Immature natural killer cell (primary cell): Measurements from ENCODE around the gene HTR7. TPM values are rescaled to one million over a fixed set of nuclear protein-coding genes. Genes with fewer than 3 reads are reported as not detected.

ENCODE experiments used
- DNase-seq, 3 donors: peaks; one replicate each; pipeline ENCODE4 v3.0.0; 2022; ENCODE audit warnings: mixed read lengths in 1 of 3
- H3K27ac Mint-ChIP-seq, 6 donors: one replicate each; pipeline ENCODE4 v1.8.0; 2020; ENCODE audit warnings: mixed read lengths in 6 of 6, mild to moderate bottlenecking in 5 of 6, inconsistent platforms in 4 of 6, moderate library complexity in 3 of 6
- H3K27me3 Mint-ChIP-seq, 3 donors: one replicate each; pipeline ENCODE4 v1.8.0; 2020 to 2021; ENCODE audit warnings: low read depth in 3 of 3, mild to moderate bottlenecking in 3 of 3, mixed read lengths in 3 of 3, moderate library complexity in 3 of 3, inconsistent platforms in 1 of 3
- H3K36me3 Mint-ChIP-seq, 3 donors: one replicate each; pipeline ENCODE4 v1.8.0; 2020; ENCODE audit warnings: mixed read lengths in 3 of 3, inconsistent platforms in 2 of 3, mild to moderate bottlenecking in 2 of 3
- H3K4me1 Mint-ChIP-seq, 2 donors: one replicate each; pipeline ENCODE4 v1.8.0; 2020; ENCODE audit warnings: inconsistent platforms in 2 of 2, mild to moderate bottlenecking in 2 of 2, mixed read lengths in 2 of 2, moderate library complexity in 1 of 2
- H3K4me3 Mint-ChIP-seq, 5 donors: one replicate each; pipeline ENCODE4 v1.8.0; 2020; ENCODE audit warnings: mild to moderate bottlenecking in 5 of 5, mixed read lengths in 5 of 5, inconsistent platforms in 3 of 5, moderate library complexity in 3 of 5
- H3K9me3 Mint-ChIP-seq, 6 donors: one replicate each; pipeline ENCODE4 v1.8.0; 2020; ENCODE audit warnings: mild to moderate bottlenecking in 6 of 6, mixed read lengths in 6 of 6, inconsistent platforms in 4 of 6, moderate library complexity in 3 of 6
- polyA plus RNA-seq, 3 donors: library from polyadenylated mRNA; unstranded; fragments of 300-500 nt; fragmentation: Illumina TruSeq; gene quantifications; one replicate each; pipeline ENCODE4 v1.2.3, GENCODE V29; 2021

The HTR7 gene
- polyA plus RNA-seq, 3 donors from 2014 or later = 0.61 to 2.3 TPM; not detected in 1

DNA sequence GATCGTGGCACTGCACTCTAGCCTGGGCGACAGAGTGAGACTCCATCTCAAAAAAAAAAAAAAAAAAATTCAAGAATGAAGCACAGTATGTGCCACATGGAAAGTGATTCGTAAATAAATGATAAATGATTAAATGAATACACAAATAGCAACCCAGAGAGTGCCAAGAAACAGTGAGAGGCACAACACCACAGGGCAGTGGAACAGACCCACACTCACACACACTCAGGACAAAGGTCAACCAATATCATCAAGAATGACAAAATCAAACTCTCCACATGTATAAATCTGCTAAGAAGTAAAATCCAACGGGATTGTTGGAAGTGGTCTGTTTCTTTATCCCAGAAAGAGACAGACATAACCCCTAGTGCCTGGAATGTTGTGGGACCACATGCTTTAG lies 77.4 kb downstream of the HTR7 start:
- peaks cover 0 to 4% (median 0%) of the 10 kb centered on the region in 6 donors for H3K9me3 Mint-ChIP-seq
- no peaks in the 10 kb centered on the region for H3K36me3 Mint-ChIP-seq
- no peak for DNase-seq
- H3K4me3 Mint-ChIP-seq = no peak overlapping the region
- peaks cover 0 to 4% (median 3%) of the 10 kb centered on the region in 3 donors for H3K27me3 Mint-ChIP-seq
- H3K27ac Mint-ChIP-seq = no peak overlapping the region
- no peaks in the 10 kb centered on the region for H3K4me1 Mint-ChIP-seq

DNA sequence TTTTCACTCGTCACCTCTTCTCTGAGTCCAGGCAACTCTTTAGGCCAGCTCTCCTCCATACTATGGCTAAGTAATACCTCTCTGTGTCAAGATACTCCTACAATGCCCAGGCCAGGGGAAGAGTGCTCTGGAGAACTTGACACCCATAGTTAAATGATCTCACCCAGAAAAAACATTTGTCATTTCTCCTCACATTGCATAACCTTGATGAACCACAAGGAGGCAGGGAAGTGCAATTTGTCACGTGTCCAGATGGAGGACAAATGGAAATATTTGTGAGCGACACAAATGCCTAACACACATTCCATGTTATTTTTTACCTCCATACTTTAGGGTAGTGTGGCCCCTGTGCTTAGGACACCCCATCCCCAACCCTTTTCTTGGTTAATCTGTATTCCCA lies 78.3 kb downstream of the HTR7 start:
- no peak for DNase-seq
- no peak overlapping the region for H3K4me3 Mint-ChIP-seq
- no peaks in the 10 kb centered on the region for H3K36me3 Mint-ChIP-seq
- no peak overlapping the region for H3K27ac Mint-ChIP-seq
- H3K9me3 Mint-ChIP-seq = peaks cover 0 to 4% (median 0%) of the 10 kb centered on the region in 6 donors
- peaks cover 0 to 7% (median 3%) of the 10 kb centered on the region in 3 donors for H3K27me3 Mint-ChIP-seq
- no peaks in the 10 kb centered on the region for H3K4me1 Mint-ChIP-seq

DNA sequence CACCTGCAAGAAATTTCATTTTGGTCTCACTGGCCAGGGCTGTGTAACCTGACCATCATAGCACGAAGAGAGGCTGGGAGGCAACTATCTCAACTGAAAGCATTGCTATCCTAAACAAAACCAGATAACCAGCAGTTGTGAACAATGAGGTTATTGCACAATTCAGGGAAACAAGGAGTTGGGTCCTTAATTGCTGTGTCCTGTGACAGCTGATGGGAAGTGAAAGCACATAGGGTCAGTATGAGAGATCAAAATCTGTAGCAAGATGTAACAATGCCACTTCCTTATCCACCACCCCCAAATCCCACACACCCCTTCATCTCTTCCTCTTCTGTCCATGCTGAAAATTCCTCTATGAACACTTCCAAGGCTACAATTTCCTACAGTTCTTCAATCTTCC lies 80.2 kb downstream of the HTR7 start:
- H3K27ac Mint-ChIP-seq = no peak overlapping the region
- no peaks in the 10 kb centered on the region for H3K4me1 Mint-ChIP-seq
- peaks cover 0 to 5% (median 3%) of the 10 kb centered on the region in 3 donors for H3K27me3 Mint-ChIP-seq
- no peak for DNase-seq
- H3K4me3 Mint-ChIP-seq = no peak overlapping the region
- H3K9me3 Mint-ChIP-seq = peaks cover 0 to 4% (median 0%) of the 10 kb centered on the region in 6 donors
- H3K36me3 Mint-ChIP-seq = no peaks in the 10 kb centered on the region

DNA sequence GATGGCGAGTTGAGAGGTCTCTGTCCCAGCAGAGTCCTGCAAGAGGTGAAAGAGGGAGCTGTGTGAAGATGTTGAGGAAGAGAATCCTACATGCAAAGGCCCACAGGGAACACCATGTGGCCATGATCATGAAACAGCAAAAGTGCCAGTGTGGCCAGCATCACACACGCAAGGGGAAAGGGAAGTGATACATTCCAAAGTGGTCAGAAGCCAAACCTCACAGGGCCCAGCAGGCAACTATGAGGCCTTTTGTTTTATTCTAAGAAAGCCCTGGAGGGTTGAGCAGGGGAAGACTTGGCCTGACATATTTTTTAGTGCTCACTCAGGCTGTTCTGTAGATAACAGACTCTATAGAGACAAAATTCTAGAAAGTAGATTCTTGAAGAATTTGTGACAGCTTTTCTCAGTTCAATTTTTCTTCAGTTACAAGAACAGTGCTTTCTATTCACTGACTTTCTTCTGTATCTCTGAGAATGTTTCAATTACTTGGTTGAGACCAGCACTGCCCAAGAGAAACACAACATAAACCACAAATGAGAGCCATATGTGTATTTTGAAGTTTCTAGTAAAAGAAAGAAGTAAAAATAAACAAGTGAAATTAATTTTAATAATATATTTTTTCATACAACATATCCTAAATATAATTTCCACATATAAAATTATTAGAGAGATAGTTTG lies 82.3 kb downstream of the HTR7 start:
- no peaks in the 10 kb centered on the region for H3K36me3 Mint-ChIP-seq
- no peak overlapping the region for H3K27ac Mint-ChIP-seq
- H3K4me3 Mint-ChIP-seq = no peak overlapping the region
- H3K27me3 Mint-ChIP-seq = peaks cover 0 to 5% (median 1%) of the 10 kb centered on the region in 3 donors
- DNase-seq = no peak
- peaks cover 0 to 4% (median 0%) of the 10 kb centered on the region in 6 donors for H3K9me3 Mint-ChIP-seq
- H3K4me1 Mint-ChIP-seq = no peaks in the 10 kb centered on the region

DNA sequence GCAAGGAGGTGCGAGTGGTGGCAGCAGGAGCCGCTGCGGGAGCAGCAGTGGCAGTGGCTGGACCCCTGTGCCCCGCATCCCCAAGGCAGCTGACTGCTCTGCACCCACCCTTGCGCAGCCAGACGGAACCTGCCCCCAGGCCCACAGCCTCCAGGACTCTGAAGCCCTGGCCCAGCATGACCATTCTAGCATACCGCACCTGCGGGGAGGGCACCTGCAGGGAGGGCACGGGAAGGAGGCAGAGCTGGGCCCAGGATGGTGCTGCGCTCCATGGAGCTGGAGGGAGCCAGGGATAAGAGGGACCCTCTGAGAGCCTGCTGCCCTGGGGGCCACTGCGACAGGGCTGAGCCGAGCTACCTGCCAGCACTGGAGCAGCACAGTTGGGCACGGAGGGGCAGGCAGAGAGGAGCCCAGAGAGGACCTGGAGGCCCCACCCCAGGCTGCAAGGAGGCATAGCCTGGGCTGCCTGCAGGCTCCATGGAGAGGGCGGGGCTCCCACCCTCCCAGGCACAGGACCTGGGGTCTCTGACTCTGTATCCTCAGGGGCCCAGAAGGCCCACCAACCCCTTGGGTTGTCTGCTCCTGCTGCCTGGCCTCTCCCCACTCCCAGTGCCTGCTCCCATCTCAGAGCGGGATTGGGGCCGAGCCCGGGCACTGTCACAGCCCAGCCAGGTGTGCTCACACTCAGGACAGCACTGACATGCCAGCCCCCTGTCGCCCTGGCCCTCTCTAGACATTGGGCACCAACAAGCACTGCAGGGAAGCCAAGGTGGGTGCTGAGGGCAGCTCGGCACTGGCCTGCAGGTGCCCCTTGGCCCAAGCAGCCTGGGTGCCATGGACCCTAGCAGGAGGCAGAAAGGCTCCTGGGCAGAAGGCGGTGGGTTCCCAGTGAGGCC lies 87.6 kb downstream of the HTR7 start:
- no peak for DNase-seq
- no peaks in the 10 kb centered on the region for H3K4me1 Mint-ChIP-seq
- no peaks in the 10 kb centered on the region for H3K36me3 Mint-ChIP-seq
- no peak overlapping the region for H3K4me3 Mint-ChIP-seq
- H3K27ac Mint-ChIP-seq = no peak overlapping the region
- H3K27me3 Mint-ChIP-seq = peaks cover 0 to 2% (median 1%) of the 10 kb centered on the region in 3 donors
- peaks cover 0 to 2% (median 0%) of the 10 kb centered on the region in 6 donors for H3K9me3 Mint-ChIP-seq

DNA sequence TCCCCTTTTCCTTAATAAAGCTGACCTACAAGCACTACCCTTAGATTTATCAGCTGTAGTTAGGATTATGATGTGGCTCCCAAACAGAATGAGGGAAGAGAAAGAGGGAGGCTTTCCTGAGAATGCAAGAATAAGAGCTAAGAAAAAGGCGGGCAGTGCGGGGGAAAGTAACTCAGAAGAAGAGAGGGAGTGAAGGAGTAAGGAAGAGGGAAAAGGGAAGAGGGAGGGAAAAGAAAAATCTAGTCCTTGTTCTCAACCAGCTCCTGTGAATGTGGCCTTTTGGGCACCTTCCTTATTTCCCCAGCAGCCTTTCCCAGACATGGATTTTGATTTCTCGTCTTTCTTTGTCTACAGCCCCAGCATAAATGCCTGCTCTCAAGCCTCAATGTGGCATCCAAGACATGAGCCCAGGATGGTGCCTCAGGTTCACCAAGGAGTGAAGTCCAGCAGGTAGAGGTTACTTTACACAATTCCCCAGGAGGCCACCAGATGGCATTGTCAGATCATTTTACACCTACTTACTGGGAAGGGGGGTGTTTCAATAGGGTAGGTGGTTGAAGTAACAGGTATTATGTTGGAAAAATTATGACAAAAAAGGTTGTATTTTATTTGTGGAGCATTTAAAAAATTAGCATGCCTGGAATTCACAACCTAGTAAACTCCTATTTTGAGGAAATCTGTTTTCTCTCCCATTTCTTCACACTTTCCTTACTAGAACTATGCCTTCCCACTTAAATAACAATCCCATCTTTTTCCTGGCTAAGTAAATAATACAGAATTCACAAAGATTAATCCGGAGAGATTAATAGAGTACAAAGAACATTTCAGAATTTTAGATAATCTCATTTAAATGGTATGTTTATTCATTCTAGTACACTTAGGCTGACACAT lies 106.5 kb downstream of the HTR7 start:
- DNase-seq = no peak
- Mint-ChIP-seq H3K4me3 (no peak overlapping the region), H3K9me3 (no peaks in the 10 kb centered on the region), H3K27ac (no peak overlapping the region), H3K4me1 (no peaks in the 10 kb centered on the region), H3K27me3 (peaks cover 0 to 9% (median 2%) of the 10 kb centered on the region in 3 donors), H3K36me3 (no peaks in the 10 kb centered on the region)

DNA sequence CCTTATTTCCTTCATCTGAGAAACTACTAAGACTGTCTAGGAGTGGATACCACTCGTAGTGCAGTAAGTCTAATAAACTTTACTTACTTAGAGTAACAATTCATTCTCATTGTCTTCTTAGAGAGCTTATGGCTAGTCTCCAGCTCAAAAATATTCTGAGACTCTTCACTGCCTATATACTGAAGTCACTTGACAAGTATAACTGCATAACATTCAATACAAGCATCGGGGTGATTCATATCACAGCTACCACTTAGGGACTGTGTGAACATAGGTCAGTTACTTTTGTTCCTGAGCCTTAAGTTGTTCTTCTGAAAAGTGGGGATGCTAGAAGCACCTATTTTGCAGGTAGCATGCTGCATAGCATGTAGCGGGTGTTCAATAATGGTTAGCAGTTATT lies 111.0 kb downstream of the HTR7 start:
- no peak overlapping the region for H3K27ac Mint-ChIP-seq
- peaks cover 0 to 6% (median 2%) of the 10 kb centered on the region in 3 donors for H3K27me3 Mint-ChIP-seq
- peaks cover 0 to 1% (median 0%) of the 10 kb centered on the region in 6 donors for H3K9me3 Mint-ChIP-seq
- H3K36me3 Mint-ChIP-seq = no peaks in the 10 kb centered on the region
- no peaks in the 10 kb centered on the region for H3K4me1 Mint-ChIP-seq
- no peak overlapping the region for H3K4me3 Mint-ChIP-seq
- DNase-seq = no peak

DNA sequence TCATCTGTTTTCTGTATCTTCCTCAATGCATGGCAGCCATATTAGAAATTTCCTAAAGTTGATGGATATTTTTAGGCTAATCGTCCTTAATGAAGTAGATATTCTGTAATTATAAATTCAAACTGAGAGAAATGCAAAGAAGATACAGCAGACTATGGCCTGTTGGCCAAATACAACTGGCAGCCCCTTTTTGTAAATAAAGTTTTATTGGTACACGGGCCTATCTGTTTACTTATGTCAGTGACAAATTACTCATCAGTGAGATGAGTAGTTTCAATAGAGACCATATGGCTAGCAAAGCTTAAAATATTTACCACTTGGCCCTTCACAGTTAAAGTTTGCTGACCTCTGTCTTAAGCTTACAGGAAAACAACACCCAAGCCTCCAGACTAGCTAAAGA lies 112.3 kb downstream of the HTR7 start:
- Mint-ChIP-seq H3K9me3 (peaks cover 0 to 1% (median 0%) of the 10 kb centered on the region in 6 donors), H3K36me3 (no peaks in the 10 kb centered on the region), H3K27ac (no peak overlapping the region), H3K4me3 (no peak overlapping the region), H3K4me1 (no peaks in the 10 kb centered on the region), H3K27me3 (peaks cover 0 to 4% (median 3%) of the 10 kb centered on the region in 3 donors)
- DNase-seq = no peak

DNA sequence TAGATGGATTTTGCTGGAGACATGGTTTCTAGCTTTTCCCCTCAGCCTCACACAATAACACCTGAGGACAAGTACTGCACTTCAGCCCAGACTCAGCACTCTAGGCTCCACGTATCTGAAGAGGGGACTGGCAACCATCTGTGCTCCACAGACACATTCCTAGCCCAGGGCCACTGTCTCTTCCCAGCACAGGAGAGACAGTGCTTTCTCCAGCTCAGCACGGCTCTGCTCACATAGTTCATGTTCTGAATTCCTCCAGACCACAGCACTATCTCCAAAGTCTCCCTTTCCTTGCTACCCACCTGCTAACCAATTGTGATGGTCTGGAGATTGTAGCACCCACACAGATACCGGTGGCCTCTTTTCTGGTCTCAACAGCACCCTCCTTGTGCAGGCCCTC lies 114.5 kb downstream of the HTR7 start:
- no peak overlapping the region for H3K27ac Mint-ChIP-seq
- no peak overlapping the region for H3K4me3 Mint-ChIP-seq

DNA sequence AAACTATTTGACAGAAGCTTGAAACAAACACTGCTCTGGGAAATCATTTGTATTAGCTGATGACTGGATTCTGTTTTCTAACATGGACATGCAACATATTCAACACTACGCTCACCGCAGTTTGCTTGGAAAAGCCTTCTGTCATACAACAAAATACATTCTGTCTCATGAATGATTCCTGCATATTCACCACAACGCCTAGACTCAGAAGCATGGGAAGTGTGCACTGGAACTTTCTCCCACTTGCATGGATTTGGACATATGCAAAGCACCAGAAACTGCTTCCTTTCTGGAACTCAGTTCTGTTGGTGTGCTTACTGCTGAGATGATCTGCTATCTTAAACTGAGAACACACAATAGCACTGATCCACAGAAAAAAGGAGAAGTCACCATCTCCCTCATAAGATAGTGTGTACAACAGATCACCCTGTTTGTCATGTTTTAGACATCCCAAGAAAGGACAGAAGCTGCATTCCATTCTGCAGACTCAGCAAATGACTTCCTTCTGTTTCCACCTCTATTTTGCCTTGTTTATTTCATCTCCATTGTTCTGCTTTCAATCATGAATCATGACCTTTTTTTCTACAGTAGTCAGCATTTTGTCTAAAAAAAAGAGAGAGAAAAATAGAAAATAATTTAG lies 115.8 kb downstream of the HTR7 start:
- Mint-ChIP-seq H3K27me3 (peaks cover 0 to 5% (median 2%) of the 10 kb centered on the region in 3 donors), H3K4me3 (no peak overlapping the region), H3K36me3 (no peaks in the 10 kb centered on the region), H3K27ac (no peak overlapping the region), H3K9me3 (peaks cover 0 to 1% (median 0%) of the 10 kb centered on the region in 6 donors), H3K4me1 (no peaks in the 10 kb centered on the region)
- no peak for DNase-seq

More for the DNA sequence above, 114.5 kb downstream of the HTR7 start:
- H3K27me3 Mint-ChIP-seq = peaks cover 0 to 7% (median 2%) of the 10 kb centered on the region in 3 donors
- H3K4me1 Mint-ChIP-seq = no peaks in the 10 kb centered on the region
- DNase-seq = no peak
- H3K9me3 Mint-ChIP-seq = peaks cover 0 to 1% (median 0%) of the 10 kb centered on the region in 6 donors
- no peaks in the 10 kb centered on the region for H3K36me3 Mint-ChIP-seq

DNA sequence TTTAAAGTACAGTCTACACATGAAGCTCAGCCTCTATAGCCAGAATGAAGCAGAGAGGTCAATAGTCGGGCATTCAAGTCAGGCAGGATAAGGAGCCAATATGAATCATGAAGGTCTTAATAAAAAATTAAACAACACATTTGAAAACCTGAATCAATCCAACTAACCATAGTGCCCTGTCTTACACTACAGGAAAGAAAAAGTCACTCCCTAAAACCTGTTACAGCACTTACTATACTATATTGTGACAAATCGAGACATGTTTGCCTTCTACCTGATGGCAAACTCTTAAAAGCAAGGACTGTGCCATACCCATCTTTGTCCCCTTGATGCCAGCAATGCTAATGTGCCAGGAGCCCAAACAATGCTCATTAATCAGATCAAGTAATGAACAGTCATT lies 117.6 kb downstream of the HTR7 start:
- no peak overlapping the region for H3K4me3 Mint-ChIP-seq
- H3K27me3 Mint-ChIP-seq = peaks cover 0 to 8% (median 2%) of the 10 kb centered on the region in 3 donors
- H3K9me3 Mint-ChIP-seq = peaks cover 0 to 1% (median 0%) of the 10 kb centered on the region in 6 donors
- no peaks in the 10 kb centered on the region for H3K36me3 Mint-ChIP-seq
- H3K27ac Mint-ChIP-seq = no peak overlapping the region
- H3K4me1 Mint-ChIP-seq = no peaks in the 10 kb centered on the region
- DNase-seq = no peak

DNA sequence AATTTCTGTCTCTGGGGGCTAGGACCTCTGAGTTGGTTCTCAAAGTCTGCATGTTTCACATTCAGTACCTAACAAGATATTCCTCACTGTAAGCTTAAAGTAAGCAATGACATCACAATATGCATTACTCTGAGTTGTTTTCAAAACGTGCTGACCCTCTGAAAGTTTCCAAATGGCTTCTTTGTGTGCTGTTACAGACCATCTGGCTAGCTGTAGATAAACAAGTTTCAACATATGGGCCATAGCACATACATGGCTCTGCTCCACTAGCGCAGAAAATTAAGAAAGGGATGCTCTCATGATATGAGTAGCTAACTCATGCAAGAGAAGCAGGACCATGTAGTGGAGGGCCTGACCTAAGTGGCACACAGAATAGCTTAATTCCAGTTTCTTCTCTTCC lies 119.0 kb downstream of the HTR7 start:
- no peak overlapping the region for H3K27ac Mint-ChIP-seq
- peaks cover 0 to 8% (median 2%) of the 10 kb centered on the region in 3 donors for H3K27me3 Mint-ChIP-seq
- H3K9me3 Mint-ChIP-seq = peaks cover 0 to 3% (median 0%) of the 10 kb centered on the region in 6 donors
- H3K4me1 Mint-ChIP-seq = no peaks in the 10 kb centered on the region
- H3K36me3 Mint-ChIP-seq = no peaks in the 10 kb centered on the region
- no peak overlapping the region for H3K4me3 Mint-ChIP-seq
- DNase-seq = no peak

DNA sequence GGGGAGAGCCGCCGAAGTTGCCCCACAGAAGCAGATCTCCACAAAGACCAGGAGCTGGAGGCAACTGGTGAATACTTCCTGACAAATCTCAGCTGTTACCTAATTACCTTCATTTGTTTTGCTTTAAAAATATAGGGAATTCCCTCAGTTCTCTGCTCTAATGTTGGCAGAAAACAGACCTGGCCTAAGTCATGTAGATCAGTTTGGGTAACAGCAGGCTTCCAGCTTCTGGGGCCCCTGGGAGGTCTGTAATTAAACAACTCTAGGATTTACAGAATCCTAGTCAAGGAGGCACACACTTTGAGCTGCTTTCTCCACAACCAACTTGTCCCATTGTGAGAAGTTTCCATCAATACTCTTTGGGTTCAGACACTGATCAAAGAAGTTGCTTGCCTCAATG lies 123.4 kb downstream of the HTR7 start:
- Mint-ChIP-seq H3K4me1 (no peaks in the 10 kb centered on the region), H3K27me3 (peaks cover 0 to 5% (median 0%) of the 10 kb centered on the region in 3 donors), H3K27ac (no peak overlapping the region), H3K36me3 (no peaks in the 10 kb centered on the region), H3K4me3 (no peak overlapping the region), H3K9me3 (peaks cover 0 to 3% (median 0%) of the 10 kb centered on the region in 6 donors)
- DNase-seq = no peak
